ENCODE measurements around the gene LITAF. TPM values are rescaled to one million over a fixed set of nuclear protein-coding genes. Genes with fewer than 3 reads are reported as not detected.

LITAF gene
- polyA plus RNA-seq, 1 donor (not counting 4 experiments of a cell fraction or from before 2014, with no cell fraction given): 85.4 TPM

DNA sequence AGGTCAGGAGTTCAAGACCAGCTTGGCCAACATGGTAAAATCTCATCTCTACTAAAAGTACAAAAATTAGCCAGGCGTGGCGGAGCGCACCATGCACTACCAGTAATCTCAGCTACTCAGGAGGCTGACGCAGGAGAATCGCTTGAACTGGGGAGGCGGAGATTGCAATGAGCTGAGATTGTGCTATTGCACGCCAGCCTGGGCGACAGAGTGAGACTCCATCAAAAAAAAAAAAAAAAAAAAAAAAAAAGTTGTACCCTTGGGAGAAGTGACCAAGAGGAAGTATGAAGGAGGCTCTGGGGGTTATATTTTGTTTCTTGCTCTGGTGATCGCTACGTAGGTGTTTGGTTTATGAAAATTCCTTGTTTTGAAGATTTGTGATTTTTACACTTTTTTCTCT lies 66.3 kb downstream of the LITAF start:
- H3K36me3 ChIP-seq (ENCODE audit: control insufficient read depth in 2 of 2, extremely low read depth in 1 of 2, insufficient read depth in 2 of 2, low read length in 2 of 2): no peaks in the 10 kb centered on the region
- no peak for DNase-seq (ENCODE audit: low read depth, low spot score)
- no peak overlapping the region for H3K4me3 ChIP-seq (ENCODE audit: control insufficient read depth in 2 of 3, extremely low read depth in 1 of 3, insufficient read depth in 2 of 3, low read depth in 1 of 3, low read length in 3 of 3)
- H3K9me3 ChIP-seq (ENCODE audit: control insufficient read depth, low read depth, low read length): no peaks in the 10 kb centered on the region
- peaks cover 8% of the 10 kb centered on the region for H3K27me3 ChIP-seq (ENCODE audit: control insufficient read depth, extremely low read depth, insufficient read depth, low read length)
- no peaks in the 10 kb centered on the region for H3K9me1 ChIP-seq (ENCODE audit: control insufficient read depth, extremely low read depth, insufficient read depth, low read length)
- H3K4me2 ChIP-seq (ENCODE audit: control insufficient read depth, extremely low read depth, insufficient read depth, low read depth, low read length): no peak overlapping the region
- no peak overlapping the region for H2AFZ ChIP-seq (ENCODE audit: control insufficient read depth, low read length)
- no peaks in the 10 kb centered on the region for H4K20me1 ChIP-seq (ENCODE audit: control insufficient read depth, extremely low read depth, insufficient read depth, low read length)
- no peak overlapping the region for H3K9ac ChIP-seq (ENCODE audit: control insufficient read depth, extremely low read depth, insufficient read depth, low read length)
- no peaks in the 10 kb centered on the region for H3K4me1 ChIP-seq (ENCODE audit: control insufficient read depth, extremely low read depth, insufficient read depth, low read length)
- no peaks in the 10 kb centered on the region for H3K79me2 ChIP-seq (ENCODE audit: control insufficient read depth, insufficient read depth, low read length)
- TF ChIP-seq EZH2 (IDR thresholded peaks at IDR 0.05; ENCODE audit: low read length): no peak
- TF ChIP-seq, protein P1, sequence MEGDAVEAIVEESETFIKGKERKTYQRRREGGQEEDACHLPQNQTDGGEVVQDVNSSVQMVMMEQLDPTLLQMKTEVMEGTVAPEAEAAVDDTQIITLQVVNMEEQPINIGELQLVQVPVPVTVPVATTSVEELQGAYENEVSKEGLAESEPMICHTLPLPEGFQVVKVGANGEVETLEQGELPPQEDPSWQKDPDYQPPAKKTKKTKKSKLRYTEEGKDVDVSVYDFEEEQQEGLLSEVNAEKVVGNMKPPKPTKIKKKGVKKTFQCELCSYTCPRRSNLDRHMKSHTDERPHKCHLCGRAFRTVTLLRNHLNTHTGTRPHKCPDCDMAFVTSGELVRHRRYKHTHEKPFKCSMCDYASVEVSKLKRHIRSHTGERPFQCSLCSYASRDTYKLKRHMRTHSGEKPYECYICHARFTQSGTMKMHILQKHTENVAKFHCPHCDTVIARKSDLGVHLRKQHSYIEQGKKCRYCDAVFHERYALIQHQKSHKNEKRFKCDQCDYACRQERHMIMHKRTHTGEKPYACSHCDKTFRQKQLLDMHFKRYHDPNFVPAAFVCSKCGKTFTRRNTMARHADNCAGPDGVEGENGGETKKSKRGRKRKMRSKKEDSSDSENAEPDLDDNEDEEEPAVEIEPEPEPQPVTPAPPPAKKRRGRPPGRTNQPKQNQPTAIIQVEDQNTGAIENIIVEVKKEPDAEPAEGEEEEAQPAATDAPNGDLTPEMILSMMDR (optimal IDR thresholded peaks at IDR 0.05 in 1 of 3, IDR thresholded peaks at IDR 0.05 in 1 of 3, conservative IDR thresholded peaks at IDR 0.05 in 1 of 3; ENCODE audit: extremely low read depth in 1 of 3, insufficient read depth in 2 of 3, low read length in 3 of 3): no peak
- H3K27ac ChIP-seq (ENCODE audit: control insufficient read depth, insufficient read depth, low read length): no peak overlapping the region
- dilution Hi-C loops (cut with MboI; ENCODE audit: extremely low pct_ligation_motif_present, low sequenced_read_pairs): no loop called here
- no peak for FAIRE-seq

DNA sequence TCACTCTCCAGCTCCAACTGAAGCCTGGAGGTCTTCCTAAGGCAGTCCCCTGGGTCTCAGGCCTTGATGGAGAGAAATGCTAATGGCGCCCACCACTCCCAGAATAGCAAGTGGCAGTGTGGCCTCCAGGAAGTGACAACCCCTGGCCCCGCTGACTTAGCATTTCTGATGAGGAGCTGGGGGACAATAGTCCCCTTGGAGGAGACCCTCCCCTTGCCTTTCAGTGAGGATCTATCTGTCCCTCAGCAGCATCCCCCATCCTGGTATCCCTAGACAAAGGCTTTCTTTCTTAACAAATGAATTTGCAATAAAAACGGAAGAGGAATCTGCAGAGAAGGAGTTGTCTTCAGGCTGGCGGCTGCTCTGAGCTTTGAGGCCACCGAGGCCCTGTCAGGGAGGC lies 68.8 kb downstream of the LITAF start:
- no peaks in the 10 kb centered on the region for H3K9me1 ChIP-seq (ENCODE audit: control insufficient read depth, extremely low read depth, insufficient read depth, low read length)
- no peaks in the 10 kb centered on the region for H3K4me1 ChIP-seq (ENCODE audit: control insufficient read depth, extremely low read depth, insufficient read depth, low read length)
- peaks cover 8% of the 10 kb centered on the region for H3K27me3 ChIP-seq (ENCODE audit: control insufficient read depth, extremely low read depth, insufficient read depth, low read length)
- H3K79me2 ChIP-seq (ENCODE audit: control insufficient read depth, insufficient read depth, low read length): no peaks in the 10 kb centered on the region
- no peaks in the 10 kb centered on the region for H4K20me1 ChIP-seq (ENCODE audit: control insufficient read depth, extremely low read depth, insufficient read depth, low read length)
- no peak overlapping the region for H3K4me2 ChIP-seq (ENCODE audit: control insufficient read depth, extremely low read depth, insufficient read depth, low read depth, low read length)
- FAIRE-seq (no peak), DNase-seq (ENCODE audit: low read depth, low spot score) (no peak)
- no peak overlapping the region for H2AFZ ChIP-seq (ENCODE audit: control insufficient read depth, low read length)
- no peaks in the 10 kb centered on the region for H3K9me3 ChIP-seq (ENCODE audit: control insufficient read depth, low read depth, low read length)
- TF ChIP-seq, protein P1 (optimal IDR thresholded peaks at IDR 0.05 in 1 of 3, IDR thresholded peaks at IDR 0.05 in 1 of 3, conservative IDR thresholded peaks at IDR 0.05 in 1 of 3; ENCODE audit: extremely low read depth in 1 of 3, insufficient read depth in 2 of 3, low read length in 3 of 3): no peak
- H3K27ac ChIP-seq (ENCODE audit: control insufficient read depth, insufficient read depth, low read length): no peak overlapping the region
- dilution Hi-C loops (cut with MboI; ENCODE audit: extremely low pct_ligation_motif_present, low sequenced_read_pairs): no loop called here
- H3K9ac ChIP-seq (ENCODE audit: control insufficient read depth, extremely low read depth, insufficient read depth, low read length): no peak overlapping the region
- no peaks in the 10 kb centered on the region for H3K36me3 ChIP-seq (ENCODE audit: control insufficient read depth in 2 of 2, extremely low read depth in 1 of 2, insufficient read depth in 2 of 2, low read length in 2 of 2)
- no peak overlapping the region for H3K4me3 ChIP-seq (ENCODE audit: control insufficient read depth in 2 of 3, extremely low read depth in 1 of 3, insufficient read depth in 2 of 3, low read depth in 1 of 3, low read length in 3 of 3)

Data from keratinocyte (primary cell).